HepG2 (cell line): ENCODE measurements around the gene PMVK. TPM values are rescaled to one million over a fixed set of nuclear protein-coding genes. Genes with fewer than 3 reads are reported as not detected.

Experiments used
- ATAC-seq: fragments of 200-7000 bp; cut with Tn5 transposase; 3 replicates; pipeline ENCODE4 v1.9.1; 2020; ENCODE audit warnings: mild to moderate bottlenecking, moderate library complexity
- BruUV-seq: library from RNA; stranded (reverse); fragments of 400-500 nt; replicated peaks from 2 replicates; lab custom pipeline; 2021; lab: Mats Ljungman, UMichigan
- CTCF ChIA-PET: fragments of 300-600 bp; formaldehyde crosslinking; extraction: SDS; loops from one replicate; lab custom pipeline; 2021; ENCODE audit warnings: low total read pairs, inconsistent platforms, low intra/inter-chr PET ratio; lab: Yijun Ruan, JAX
- POLR2A ChIA-PET: fragments of 350-600 bp; sonication (Branson Sonifier 250); formaldehyde crosslinking; loops from one replicate; lab custom pipeline; 2020; ENCODE audit warnings: antibody characterized with exemption, inconsistent platforms; lab: Yijun Ruan, JAX
- DNase-seq: peaks from one replicate; pipeline ENCODE4 v3.0.0-alpha.2; 2015; ENCODE audit warnings: low spot score
- FAIRE-seq: peaks from 3 replicates; lab custom pipeline; 2011; peaks lifted over from hg19 to GRCh38; lab: Jason Lieb, UNC
- H2AFZ ChIP-seq: one replicate; pipeline ENCODE4 v1.6.1; 2011; ENCODE audit warnings: low read length, inconsistent platforms
- H3K27ac ChIP-seq: fragments of 300-600 bp; 3 replicates; pipeline ENCODE4 v1.8.0; 2011; ENCODE audit warnings: mixed run types, mild to moderate bottlenecking, mixed read lengths, low read length, inconsistent platforms; ENCODE audit not compliant: insufficient read depth; ENCODE audit errors: extremely low read length
- H3K27me3 ChIP-seq, 2 experiments: fragments of 200-600 bp in 1 of 2; 2 replicates in 1 of 2; 3 replicates in 1 of 2; pipeline versions ENCODE4 v1.6.0 to v1.8.0; 2011; ENCODE audit warnings: low read length in 2 of 2, mild to moderate bottlenecking in 2 of 2, moderate library complexity in 2 of 2, inconsistent platforms in 1 of 2; ENCODE audit not compliant: insufficient read depth in 2 of 2, control insufficient read depth in 1 of 2
- H3K36me3 ChIP-seq, 2 experiments: fragments of 200-600 bp in 1 of 2; replicated peaks in 1 of 2; 2 replicates in 1 of 2; 3 replicates in 1 of 2; pipeline versions ENCODE4 v1.5.1 to v1.8.0; 2011; ENCODE audit warnings: low read length in 2 of 2, inconsistent platforms in 1 of 2; ENCODE audit not compliant: insufficient read depth in 2 of 2, control insufficient read depth in 1 of 2
- H3K4me1 ChIP-seq: 2 replicates; pipeline ENCODE4 v1.5.1; 2012; ENCODE audit warnings: low read length, inconsistent platforms; ENCODE audit not compliant: insufficient read depth
- H3K4me2 ChIP-seq: 2 replicates; pipeline ENCODE4 v1.6.0; 2011; ENCODE audit warnings: low read depth, low read length, inconsistent platforms
- H3K4me3 ChIP-seq, 3 experiments: fragments of 200-600 bp in 1 of 3; sonication (generic), shearing (Covaris generic) in 1 of 3; replicated peaks in 1 of 3; 2 replicates each; pipeline ENCODE4 v1.5.1; 2011 to 2016; ENCODE audit warnings: low read length in 3 of 3, inconsistent platforms in 2 of 3, low read depth in 2 of 3, mild to moderate bottlenecking in 2 of 3, control low read depth in 1 of 3, mixed read lengths in 1 of 3; ENCODE audit not compliant: insufficient read depth in 1 of 3
- H3K79me2 ChIP-seq: one replicate; pipeline ENCODE4 v1.6.1; 2011; ENCODE audit warnings: low read length, inconsistent platforms; ENCODE audit not compliant: insufficient read depth
- H3K9ac ChIP-seq: 2 replicates; pipeline ENCODE4 v1.6.0; 2011; ENCODE audit warnings: mild to moderate bottlenecking, low read depth, low read length, inconsistent platforms; ENCODE audit not compliant: insufficient read depth
- H3K9me3 ChIP-seq: 2 replicates; pipeline ENCODE4 v1.5.1; 2012; ENCODE audit warnings: mild to moderate bottlenecking, low read length
- H4K20me1 ChIP-seq: 2 replicates; pipeline ENCODE4 v1.6.0; 2011; ENCODE audit warnings: inconsistent platforms, mild to moderate bottlenecking, low read length, moderate library complexity; ENCODE audit not compliant: insufficient read depth
- CC2D1A ChIP-seq: sonication (generic); formaldehyde crosslinking; IDR thresholded peaks from 2 replicates; pipeline ENCODE4 v1.8.1; 2023; ENCODE audit warnings: mild to moderate bottlenecking, missing genetic modification reagents
- GPN1 ChIP-seq: sonication (generic); formaldehyde crosslinking; IDR thresholded peaks from 2 replicates; pipeline ENCODE4 v1.5.1; 2020; ENCODE audit warnings: missing genetic modification reagents, borderline replicate concordance
- HOXA3 ChIP-seq: sonication (generic); formaldehyde crosslinking; IDR thresholded peaks from 2 replicates; pipeline ENCODE4 v1.5.0; 2020; ENCODE audit warnings: missing genetic modification reagents
- MIXL1 ChIP-seq: IDR thresholded peaks from 2 replicates; pipeline ENCODE4 v1.6.1; 2016
- PHB2 ChIP-seq: fragments of 450-650 bp; IDR thresholded peaks from 2 replicates; pipeline ENCODE4 v1.6.1; 2018; ENCODE audit not compliant: partially characterized antibody
- SIN3B ChIP-seq: fragments of 150-350 bp; IDR thresholded peaks from 2 replicates; pipeline ENCODE4 v1.6.1; 2014; ENCODE audit warnings: low read length
- SMARCC2 ChIP-seq: fragments of 450-650 bp; IDR thresholded peaks from 2 replicates; pipeline ENCODE4 v1.6.1; 2017; ENCODE audit warnings: antibody characterized with exemption, mild to moderate bottlenecking
- ZBTB43 ChIP-seq: sonication (generic); formaldehyde crosslinking; conservative IDR thresholded peaks from 2 replicates; pipeline ENCODE4 v1.4.0; 2020; ENCODE audit warnings: missing genetic modification reagents
- ZNF205 ChIP-seq: IDR thresholded peaks from 2 replicates; pipeline ENCODE4 v1.6.1; 2018; ENCODE audit warnings: missing biosample characterization, missing genetic modification reagents
- ZNF335 ChIP-seq: sonication (generic); formaldehyde crosslinking; IDR thresholded peaks from 2 replicates; pipeline ENCODE4 v1.4.0; 2020; ENCODE audit warnings: missing genetic modification reagents
- ZNF580 ChIP-seq: IDR thresholded peaks from 2 replicates; pipeline ENCODE4 v1.6.1; 2016; ENCODE audit warnings: low read depth, borderline replicate concordance
- ZNF660 ChIP-seq: sonication (generic); formaldehyde crosslinking; IDR thresholded peaks from 2 replicates; pipeline ENCODE4 v1.5.1; 2020; ENCODE audit warnings: mild to moderate bottlenecking, low read depth, missing genetic modification reagents, borderline replicate concordance
- ZNF782 ChIP-seq: sonication (generic); formaldehyde crosslinking; IDR thresholded peaks from 2 replicates; pipeline ENCODE4 v1.4.0; 2020; ENCODE audit warnings: missing genetic modification reagents, mild to moderate bottlenecking, borderline replicate concordance
- WGBS: methylation state at CpG from one replicate; pipeline ENCODE4 v1.1.6; 2017; ENCODE audit warnings: low lambda C conversion rate; 5-methylcytosine and 5-hydroxymethylcytosine counted together
- in situ Hi-C: cut with HindIII; loops from 2 replicates; pipeline ENCODE4 v1.10.0; 2017; ENCODE audit warnings: low pct_unique_long_range_greater_than_20kb; ENCODE audit not compliant: extremely low pct_ligation_motif_present
- intact Hi-C: fragments of 100-400 bp; cut with micrococcal nuclease; formaldehyde crosslinking; loops from one replicate; pipeline ENCODE4 v1.10.0; 2022; ENCODE audit not compliant: unreplicated experiment
- polyA plus RNA-seq, 8 experiments: library from polyadenylated mRNA; depleted of rRNA in 3 of 8; stranded (reverse) in 7 of 8; unstranded in 1 of 8; fragments of >200 nt; fragmentation: Illumina TruSeq in 4 of 8; extraction: Trizol in 4 of 8; gene quantifications; 2 replicates each; pipeline versions ENCODE4 v1.2.1 to v1.2.3, GENCODE V29; 2011 to 2016; ENCODE audit warnings: low read depth in 4 of 8, missing spikeins in 1 of 8, mixed read lengths in 1 of 8; ENCODE audit not compliant: insufficient read depth in 1 of 8
- total RNA-seq, 5 experiments: library from RNA; depleted of rRNA; stranded (reverse); fragments of >200 nt; fragmentation: Illumina TruSeq; extraction: Trizol; gene quantifications; 2 replicates each; pipeline ENCODE4 v1.2.3, GENCODE V29; 2016; ENCODE audit warnings: low read depth in 1 of 5

The PMVK gene
- total and polyA plus RNA-seq, 2 of the 13 experiments (the other 11 are each of a cell fraction or from before 2014, with no cell fraction given), result 3.9 to 12.6 TPM

DNA sequence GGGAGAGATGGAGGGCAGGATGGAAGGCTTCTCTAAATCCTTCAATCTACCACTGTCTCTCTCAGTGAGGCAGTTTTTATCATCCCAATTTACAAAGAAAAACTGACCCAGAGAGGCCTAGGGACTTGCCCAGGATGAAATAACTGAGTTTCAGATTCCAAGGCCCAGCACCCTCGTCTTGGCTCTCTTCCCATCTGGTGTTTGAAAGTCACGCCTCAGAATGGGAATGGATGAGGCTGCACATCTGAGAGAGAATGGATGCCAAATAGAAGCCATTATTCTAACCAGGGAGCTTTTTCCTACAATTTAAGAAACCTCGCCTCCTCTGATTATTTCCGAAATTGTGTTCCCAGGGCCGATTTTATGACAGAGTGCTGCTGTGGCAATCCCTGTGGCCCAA lies 55.8 kb downstream of the PMVK start:
- TF ChIP-seq ZBTB43 (CRISPR knock-in tag) (no peak), CC2D1A (CRISPR knock-in tag) (no peak), ZNF782 (CRISPR knock-in tag) (no peak)
- H2AFZ ChIP-seq, result no peak overlapping the region
- DNase-seq, result no peak
- intact Hi-C loops (no loop called here), in situ Hi-C loops (no loop called here)
- H3K27me3 ChIP-seq, result peaks cover 2 to 30% of the 10 kb centered on the region in 2 experiments; a peak in 4 of 5 replicates
- no peaks in the 10 kb centered on the region for H3K79me2 ChIP-seq
- no peak overlapping the region for H3K4me3 ChIP-seq
- BruUV-seq, result no TSS peak
- peaks cover 41% of the 10 kb centered on the region for H3K4me1 ChIP-seq
- H3K36me3 ChIP-seq, result no peaks in the 10 kb centered on the region
- no peak overlapping the region for H3K9ac ChIP-seq
- H4K20me1 ChIP-seq, result no peaks in the 10 kb centered on the region
- H3K27ac ChIP-seq, result no peak overlapping the region
- POLR2A ChIA-PET, result interaction anchor here (1.5 kb wide), 1 partner anchor 56 kb away, joined by 3 read pairs; the partner anchor contains the start of gene PMVK
- no peak for FAIRE-seq
- 19% methylated on average over 5 of the region's 5 CpGs for WGBS
- H3K4me2 ChIP-seq, result no peak overlapping the region
- H3K9me3 ChIP-seq, result no peaks in the 10 kb centered on the region
- CTCF ChIA-PET, result no interaction called here
- ATAC-seq, result no peak

DNA sequence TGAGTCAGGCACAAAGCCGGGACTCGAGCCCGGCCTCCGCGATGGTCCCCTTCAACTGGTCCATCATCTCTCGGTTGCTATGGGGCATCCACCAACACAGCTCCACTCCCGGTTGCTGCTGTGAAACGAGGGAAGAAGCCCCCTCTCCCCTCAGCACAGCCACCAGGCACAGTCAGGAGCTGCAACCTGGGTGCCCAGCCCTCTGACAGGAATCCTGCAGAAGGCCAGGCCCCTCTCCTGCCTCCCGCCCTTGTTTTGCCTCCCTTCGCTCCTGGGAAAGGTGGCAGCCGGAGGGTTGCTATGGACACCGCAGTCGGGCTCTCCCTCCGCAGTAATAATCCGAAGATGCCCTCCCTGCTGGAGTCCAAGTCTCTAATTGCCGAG lies 57.5 kb downstream of the PMVK start:
- no peaks in the 10 kb centered on the region for H3K9me3 ChIP-seq
- DNase-seq (no peak), FAIRE-seq (no peak), ATAC-seq (no peak)
- H2AFZ ChIP-seq, result no peak overlapping the region
- no peak overlapping the region for H3K27ac ChIP-seq
- in situ Hi-C loops, result loop anchor here (5.0 to 10.0 kb wide), 3 partner anchors 112 to 314 kb away; partner anchors contain the start of gene CHRNB2
- WGBS, result 10% methylated on average over 4 of the region's 16 CpGs
- BruUV-seq, result no TSS peak
- POLR2A ChIA-PET, result interaction anchor here (1.0 kb wide), 2 partner anchors 180 to 319 kb away, joined by 3 read pairs; no protein-coding TSS in a partner anchor
- H3K36me3 ChIP-seq, result no peaks in the 10 kb centered on the region
- H3K4me2 ChIP-seq, result no peak overlapping the region
- H3K4me1 ChIP-seq, result peaks cover 25% of the 10 kb centered on the region
- no peak overlapping the region for H3K4me3 ChIP-seq
- H3K27me3 ChIP-seq, result peaks cover 2 to 36% of the 10 kb centered on the region in 2 experiments; a peak in 4 of 5 replicates
- intact Hi-C loops, result no loop called here
- CTCF ChIA-PET, result interaction anchor here (1.3 kb wide), 1 partner anchor 209 kb away, joined by 13 read pairs; no protein-coding TSS in a partner anchor
- H3K9ac ChIP-seq, result no peak overlapping the region
- no peak for TF ChIP-seq SIN3B
- no peak for TF ChIP-seq ZNF205
- no peak for TF ChIP-seq ZNF660 (CRISPR knock-in tag)
- TF ChIP-seq ZNF335 (CRISPR knock-in tag), result no peak
- TF ChIP-seq PHB2, result no peak
- no peak for TF ChIP-seq HOXA3
- no peak for TF ChIP-seq SMARCC2
- no peak for TF ChIP-seq MIXL1 (CRISPR knock-in tag)
- no peak for TF ChIP-seq GPN1 (CRISPR knock-in tag)
- no peak for TF ChIP-seq ZNF580 (CRISPR knock-in tag)
- H3K79me2 ChIP-seq, result no peaks in the 10 kb centered on the region
- no peaks in the 10 kb centered on the region for H4K20me1 ChIP-seq
